ENCODE data around the gene METTL13.
"Not testable (repeated sequence)": the region's sequence is repeated elsewhere in the genome, so short reads cannot be mapped to it uniquely, and the experiment has no call there.

The METTL13 gene

GRCh38 chr1:171798765-171799164 is 17.3 kb downstream of the METTL13 start:
- H3K9me3 ChIP-seq (replicated peaks in 1 of 2; ENCODE audit: control insufficient read depth in 2 of 2, insufficient read depth in 1 of 2, low read depth in 1 of 2, low read length in 2 of 2) = no peaks in the 10 kb centered on the region
- H2BK120ac ChIP-seq (ENCODE audit: low read depth, low read length) = no peak overlapping the region
- no peaks in the 10 kb centered on the region for H3K79me1 ChIP-seq (ENCODE audit: low read depth, low read length)
- no peaks in the 10 kb centered on the region for H3K4me1 ChIP-seq (ENCODE audit: control insufficient read depth in 2 of 2, insufficient read depth in 1 of 2, low read depth in 1 of 2, low read length in 2 of 2)
- no peak overlapping the region for H3K14ac ChIP-seq (ENCODE audit: low read length)
- H2AFZ ChIP-seq (ENCODE audit: low read length) = no peak overlapping the region
- H3K9ac ChIP-seq (ENCODE audit: low read depth, low read length, poor library complexity) = no peak overlapping the region
- no peak overlapping the region for H2BK5ac ChIP-seq (ENCODE audit: low read length)
- H3K4ac ChIP-seq (ENCODE audit: low read length) = no peak overlapping the region
- H3K4me2 ChIP-seq (ENCODE audit: insufficient read depth, low read length, poor library complexity, severe bottlenecking) = no peak overlapping the region
- no peak for DNase-seq (ENCODE audit: low spot score)
- no peak overlapping the region for H2AK5ac ChIP-seq (ENCODE audit: low read depth, low read length)
- no peak overlapping the region for H3K23ac ChIP-seq (ENCODE audit: low read depth, low read length, poor library complexity)
- H3K4me3 ChIP-seq (ENCODE audit: low read length in 2 of 2) = no peak overlapping the region
- H3K27me3 ChIP-seq (ENCODE audit: control insufficient read depth in 3 of 3, insufficient read depth in 3 of 3, low read depth in 1 of 3, low read length in 3 of 3) = no peaks in the 10 kb centered on the region
- no peak overlapping the region for H2BK12ac ChIP-seq (ENCODE audit: low read length)
- no peak overlapping the region for H3K18ac ChIP-seq (ENCODE audit: low read length)
- no peak overlapping the region for H4K91ac ChIP-seq (ENCODE audit: low read depth, low read length, poor library complexity)
- no peak overlapping the region for H4K8ac ChIP-seq (ENCODE audit: low read depth, low read length)
- no peak overlapping the region for H2BK15ac ChIP-seq (ENCODE audit: low read length)
- peaks cover 12 to 44% of the 10 kb centered on the region in 2 donors for H3K36me3 ChIP-seq (replicated peaks in 1 of 2; ENCODE audit: control insufficient read depth in 2 of 2, insufficient read depth in 2 of 2, low read length in 2 of 2)
- WGBS, 2 donors (ENCODE audit: extremely low coverage in 2 of 2, insufficient read length in 2 of 2, insufficient replicate concordance in 1 of 2) = no CpG with 5 or more reads among the region's 3 CpGs
- no peak overlapping the region for H3K27ac ChIP-seq (replicated peaks; ENCODE audit: low read length)

- H3K4me2 ChIP-seq (ENCODE audit: insufficient read depth, low read length, poor library complexity, severe bottlenecking) = no peak overlapping the region
- H3K36me3 ChIP-seq (replicated peaks in 1 of 2; ENCODE audit: control insufficient read depth in 2 of 2, insufficient read depth in 2 of 2, low read length in 2 of 2) = peaks cover 9 to 40% of the 10 kb centered on the region in 2 donors
- H2AK5ac ChIP-seq (ENCODE audit: low read depth, low read length) = no peak overlapping the region
- no peak overlapping the region for H4K8ac ChIP-seq (ENCODE audit: low read depth, low read length)
- no peaks in the 10 kb centered on the region for H3K79me1 ChIP-seq (ENCODE audit: low read depth, low read length)
- H3K23ac ChIP-seq (ENCODE audit: low read depth, low read length, poor library complexity) = no peak overlapping the region
- no peak for DNase-seq (ENCODE audit: low spot score)
- no peak overlapping the region for H2BK120ac ChIP-seq (ENCODE audit: low read depth, low read length)
- H2AFZ ChIP-seq (ENCODE audit: low read length) = no peak overlapping the region
- no peaks in the 10 kb centered on the region for H3K9me3 ChIP-seq (replicated peaks in 1 of 2; ENCODE audit: control insufficient read depth in 2 of 2, insufficient read depth in 1 of 2, low read depth in 1 of 2, low read length in 2 of 2)
- no peak overlapping the region for H2BK12ac ChIP-seq (ENCODE audit: low read length)
- H3K27ac ChIP-seq (replicated peaks; ENCODE audit: low read length) = no peak overlapping the region
- no peak overlapping the region for H3K18ac ChIP-seq (ENCODE audit: low read length)
- H4K91ac ChIP-seq (ENCODE audit: low read depth, low read length, poor library complexity) = no peak overlapping the region
- H3K14ac ChIP-seq (ENCODE audit: low read length) = no peak overlapping the region
- H3K27me3 ChIP-seq (ENCODE audit: control insufficient read depth in 3 of 3, insufficient read depth in 3 of 3, low read depth in 1 of 3, low read length in 3 of 3) = no peaks in the 10 kb centered on the region
- H3K4me1 ChIP-seq (ENCODE audit: control insufficient read depth in 2 of 2, insufficient read depth in 1 of 2, low read depth in 1 of 2, low read length in 2 of 2) = no peaks in the 10 kb centered on the region
- no peak overlapping the region for H3K9ac ChIP-seq (ENCODE audit: low read depth, low read length, poor library complexity)
- no peak overlapping the region for H2BK5ac ChIP-seq (ENCODE audit: low read length)
- no peak overlapping the region for H3K4ac ChIP-seq (ENCODE audit: low read length)
- WGBS, 2 donors (ENCODE audit: extremely low coverage in 2 of 2, insufficient read length in 2 of 2, insufficient replicate concordance in 1 of 2) = no CpG with 5 or more reads among the region's 4 CpGs
- H2BK15ac ChIP-seq (ENCODE audit: low read length) = no peak overlapping the region
- H3K4me3 ChIP-seq (ENCODE audit: low read length in 2 of 2) = no peak overlapping the region
Measured at GRCh38 chr1:171799166-171799565, 17.7 kb downstream of the METTL13 start.

GRCh38 chr1:171799698-171800097 is 18.2 kb downstream of the METTL13 start:
- H3K36me3 ChIP-seq (replicated peaks in 1 of 2; ENCODE audit: control insufficient read depth in 2 of 2, insufficient read depth in 2 of 2, low read length in 2 of 2) = peaks cover 9 to 35% of the 10 kb centered on the region in 2 donors
- H3K4ac ChIP-seq (ENCODE audit: low read length); H3K23ac ChIP-seq (ENCODE audit: low read depth, low read length, poor library complexity); H3K4me2 ChIP-seq (ENCODE audit: insufficient read depth, low read length, poor library complexity, severe bottlenecking); H2AFZ ChIP-seq (ENCODE audit: low read length); H3K79me1 ChIP-seq (ENCODE audit: low read depth, low read length); H3K4me1 ChIP-seq (ENCODE audit: control insufficient read depth in 2 of 2, insufficient read depth in 1 of 2, low read depth in 1 of 2, low read length in 2 of 2); H3K27ac ChIP-seq (replicated peaks; ENCODE audit: low read length); H3K14ac ChIP-seq (ENCODE audit: low read length); H2BK12ac ChIP-seq (ENCODE audit: low read length); H2BK120ac ChIP-seq (ENCODE audit: low read depth, low read length); H3K27me3 ChIP-seq (ENCODE audit: control insufficient read depth in 3 of 3, insufficient read depth in 3 of 3, low read depth in 1 of 3, low read length in 3 of 3); H4K8ac ChIP-seq (ENCODE audit: low read depth, low read length); H2AK5ac ChIP-seq (ENCODE audit: low read depth, low read length); H3K9me3 ChIP-seq (replicated peaks in 1 of 2; ENCODE audit: control insufficient read depth in 2 of 2, insufficient read depth in 1 of 2, low read depth in 1 of 2, low read length in 2 of 2); DNase-seq (ENCODE audit: low spot score); H4K91ac ChIP-seq (ENCODE audit: low read depth, low read length, poor library complexity); H2BK15ac ChIP-seq (ENCODE audit: low read length); H3K9ac ChIP-seq (ENCODE audit: low read depth, low read length, poor library complexity); H3K4me3 ChIP-seq (ENCODE audit: low read length in 2 of 2); H2BK5ac ChIP-seq (ENCODE audit: low read length); H3K18ac ChIP-seq (ENCODE audit: low read length): not testable (repeated sequence)
- WGBS, 2 donors (ENCODE audit: extremely low coverage in 2 of 2, insufficient read length in 2 of 2, insufficient replicate concordance in 1 of 2) = no CpG with 5 or more reads among the region's 2 CpGs

DNA sequence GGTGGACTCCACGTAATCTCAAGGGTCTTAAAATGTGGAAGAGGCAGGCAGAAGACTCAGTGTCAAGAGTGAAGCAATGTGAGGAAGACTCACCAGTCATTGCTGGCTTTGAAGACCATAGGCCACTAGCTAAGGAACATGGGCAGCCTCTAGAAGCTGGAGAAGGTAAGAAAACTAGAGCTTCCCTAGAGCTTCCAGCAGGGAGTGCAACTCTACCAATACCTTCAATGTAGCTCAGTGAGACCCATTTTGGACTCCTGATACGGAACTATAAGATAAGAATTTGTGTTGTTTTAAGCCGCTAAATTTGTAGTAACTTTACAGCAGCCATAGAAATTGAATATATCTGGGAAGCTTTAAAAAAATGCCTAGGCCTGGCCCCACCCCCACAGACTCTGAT is 18.9 kb downstream of the METTL13 start:
- Histone ChIP-seq H3K4me2 (ENCODE audit: insufficient read depth, low read length, poor library complexity, severe bottlenecking) (no peak overlapping the region), H3K4me3 (ENCODE audit: low read length in 2 of 2) (no peak overlapping the region), H3K36me3 (replicated peaks in 1 of 2; ENCODE audit: control insufficient read depth in 2 of 2, insufficient read depth in 2 of 2, low read length in 2 of 2) (peaks cover 7 to 28% of the 10 kb centered on the region in 2 donors), H3K27me3 (ENCODE audit: control insufficient read depth in 3 of 3, insufficient read depth in 3 of 3, low read depth in 1 of 3, low read length in 3 of 3) (no peaks in the 10 kb centered on the region), H2AK5ac (ENCODE audit: low read depth, low read length) (no peak overlapping the region), H2BK5ac (ENCODE audit: low read length) (no peak overlapping the region), H3K4ac (ENCODE audit: low read length) (no peak overlapping the region), H2BK12ac (ENCODE audit: low read length) (no peak overlapping the region), H3K14ac (ENCODE audit: low read length) (no peak overlapping the region), H4K91ac (ENCODE audit: low read depth, low read length, poor library complexity) (no peak overlapping the region), H3K4me1 (ENCODE audit: control insufficient read depth in 2 of 2, insufficient read depth in 1 of 2, low read depth in 1 of 2, low read length in 2 of 2) (no peaks in the 10 kb centered on the region), H3K79me1 (ENCODE audit: low read depth, low read length) (no peaks in the 10 kb centered on the region), H3K18ac (ENCODE audit: low read length) (no peak overlapping the region), H4K8ac (ENCODE audit: low read depth, low read length) (no peak overlapping the region), H2AFZ (ENCODE audit: low read length) (no peak overlapping the region), H2BK15ac (ENCODE audit: low read length) (no peak overlapping the region), H3K27ac (replicated peaks; ENCODE audit: low read length) (no peak overlapping the region), H3K9ac (ENCODE audit: low read depth, low read length, poor library complexity) (no peak overlapping the region), H3K23ac (ENCODE audit: low read depth, low read length, poor library complexity) (no peak overlapping the region), H3K9me3 (replicated peaks in 1 of 2; ENCODE audit: control insufficient read depth in 2 of 2, insufficient read depth in 1 of 2, low read depth in 1 of 2, low read length in 2 of 2) (no peaks in the 10 kb centered on the region), H2BK120ac (ENCODE audit: low read depth, low read length) (no peak overlapping the region)
- no CpG with 5 or more reads among the region's 3 CpGs for WGBS, 2 donors (ENCODE audit: extremely low coverage in 2 of 2, insufficient read length in 2 of 2, insufficient replicate concordance in 1 of 2)
- DNase-seq (ENCODE audit: low spot score) = no peak
